ENCODE results near the gene CREG2.
"Not testable (repeated sequence)": the region's sequence is repeated elsewhere in the genome, so short reads cannot be mapped to it uniquely, and the experiment has no call there.

CREG2 gene

GRCh38 chr2:101342625-101343008, 44.7 kb downstream of the CREG2 start:
- no peak for DNase-seq (ENCODE audit: low spot score)

GRCh38 chr2:101341901-101342624, 45.2 kb downstream of the CREG2 start:
- peak; percentile 82 for DNase-seq (ENCODE audit: low spot score)

- DNase-seq (ENCODE audit: low spot score), result no peak
These were observed 45.9 kb downstream of the CREG2 start for GRCh38 chr2:101341421-101341820.

- DNase-seq (ENCODE audit: low spot score), result no peak
These were observed 47.2 kb downstream of the CREG2 start for GRCh38 chr2:101340141-101340551.

GRCh38 chr2:101339266-101339880, 47.9 kb downstream of the CREG2 start:
- no peak for DNase-seq (ENCODE audit: low spot score)

GRCh38 chr2:101337877-101338276, 49.4 kb downstream of the CREG2 start:
- no peak for DNase-seq (ENCODE audit: low spot score)

GRCh38 chr2:101332885-101333766, 54.2 kb downstream of the CREG2 start:
- no peak for DNase-seq (ENCODE audit: low spot score)

- no peak for DNase-seq (ENCODE audit: low spot score)
These were observed 56.1 kb downstream of the CREG2 start for GRCh38 chr2:101331202-101331601.

GRCh38 chr2:101330253-101330933, 56.9 kb downstream of the CREG2 start:
- DNase-seq (ENCODE audit: low spot score), result peak; percentile 64

GRCh38 chr2:101329026-101329425, 58.3 kb downstream of the CREG2 start:
- DNase-seq (ENCODE audit: low spot score), result no peak

GRCh38 chr2:101328474-101329007, 58.8 kb downstream of the CREG2 start:
- DNase-seq (ENCODE audit: low spot score), result no peak

GRCh38 chr2:101327863-101328394, 59.4 kb downstream of the CREG2 start:
- no peak for DNase-seq (ENCODE audit: low spot score)

GRCh38 chr2:101325425-101325824, 61.9 kb downstream of the CREG2 start:
- no peak for DNase-seq (ENCODE audit: low spot score)

- not testable (repeated sequence) for DNase-seq (ENCODE audit: low spot score)
These were observed 70.7 kb downstream of the CREG2 start for GRCh38 chr2:101316568-101316967.

- DNase-seq (ENCODE audit: low spot score), result no peak
These were observed 75.6 kb downstream of the CREG2 start for GRCh38 chr2:101311696-101312017.

- no peak for DNase-seq (ENCODE audit: low spot score)
These were observed 76.2 kb downstream of the CREG2 start for GRCh38 chr2:101310834-101311695.

GRCh38 chr2:101310090-101310833, 77.0 kb downstream of the CREG2 start:
- no peak for DNase-seq (ENCODE audit: low spot score)

- DNase-seq (ENCODE audit: low spot score), result peak; percentile 99
These were observed 78.7 kb downstream of the CREG2 start, which contains the start of gene RNF149 for GRCh38 chr2:101308432-101309210. Gene RNF149 (minus strand): TSS chr2:101308701. CDS start chr2:101308588, 113 bp downstream.

- DNase-seq (ENCODE audit: low spot score), result no peak
These were observed 79.3 kb downstream of the CREG2 start for GRCh38 chr2:101307950-101308431.
